ENCODE data around the gene WWOX. TPM values are rescaled to one million over a fixed set of nuclear protein-coding genes. Genes with fewer than 3 reads are reported as not detected.

WWOX gene
- total RNA-seq, 1 donor from 2014 or later: 19.2 TPM

DNA sequence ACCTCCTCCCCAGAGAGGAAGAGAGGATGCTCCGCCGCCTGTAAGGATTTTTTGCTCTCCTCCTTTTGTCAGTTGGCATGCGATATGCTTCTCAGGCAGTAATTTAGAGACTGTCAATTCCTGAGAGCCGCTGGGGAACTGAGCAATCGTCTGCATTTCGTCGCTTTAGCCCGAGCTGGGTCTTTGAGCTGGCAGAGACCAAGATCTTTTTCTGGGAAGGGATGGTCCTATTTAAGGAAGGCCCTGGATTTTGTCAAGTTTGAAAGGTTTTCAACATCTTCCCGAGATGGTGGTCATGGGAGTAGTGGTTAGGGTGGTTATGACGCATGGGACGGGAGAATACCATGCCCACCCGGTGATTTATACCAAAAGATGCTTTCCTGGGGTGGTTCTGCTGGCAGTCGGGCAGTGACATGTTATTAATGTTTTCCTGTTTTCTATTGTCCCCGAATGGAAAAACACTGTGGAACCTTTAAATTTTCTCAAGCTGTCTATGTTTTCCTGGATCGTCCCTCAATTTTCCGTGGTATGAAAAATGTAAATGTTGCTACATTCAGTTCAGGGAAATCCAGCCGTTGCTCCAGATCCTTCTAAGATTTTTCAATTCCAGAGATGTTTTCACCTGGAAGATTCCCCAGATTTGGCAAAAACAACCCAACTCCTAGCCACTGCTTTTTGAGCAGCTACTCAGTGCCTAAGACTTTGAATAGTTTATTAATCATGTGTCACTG is 914.6 kb downstream of the WWOX start:
- no peaks in the 10 kb centered on the region for H3K36me3 ChIP-seq
- no peaks in the 10 kb centered on the region for H3K9me3 ChIP-seq
- no peak overlapping the region for H3K4me3 ChIP-seq
- ATAC-seq: no peak
- H3K27ac ChIP-seq: no peak overlapping the region
- no peak for DNase-seq
- TF ChIP-seq, protein P1, sequence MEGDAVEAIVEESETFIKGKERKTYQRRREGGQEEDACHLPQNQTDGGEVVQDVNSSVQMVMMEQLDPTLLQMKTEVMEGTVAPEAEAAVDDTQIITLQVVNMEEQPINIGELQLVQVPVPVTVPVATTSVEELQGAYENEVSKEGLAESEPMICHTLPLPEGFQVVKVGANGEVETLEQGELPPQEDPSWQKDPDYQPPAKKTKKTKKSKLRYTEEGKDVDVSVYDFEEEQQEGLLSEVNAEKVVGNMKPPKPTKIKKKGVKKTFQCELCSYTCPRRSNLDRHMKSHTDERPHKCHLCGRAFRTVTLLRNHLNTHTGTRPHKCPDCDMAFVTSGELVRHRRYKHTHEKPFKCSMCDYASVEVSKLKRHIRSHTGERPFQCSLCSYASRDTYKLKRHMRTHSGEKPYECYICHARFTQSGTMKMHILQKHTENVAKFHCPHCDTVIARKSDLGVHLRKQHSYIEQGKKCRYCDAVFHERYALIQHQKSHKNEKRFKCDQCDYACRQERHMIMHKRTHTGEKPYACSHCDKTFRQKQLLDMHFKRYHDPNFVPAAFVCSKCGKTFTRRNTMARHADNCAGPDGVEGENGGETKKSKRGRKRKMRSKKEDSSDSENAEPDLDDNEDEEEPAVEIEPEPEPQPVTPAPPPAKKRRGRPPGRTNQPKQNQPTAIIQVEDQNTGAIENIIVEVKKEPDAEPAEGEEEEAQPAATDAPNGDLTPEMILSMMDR (IDR thresholded peaks at IDR 0.05): no peak
- H3K4me1 ChIP-seq: no peaks in the 10 kb centered on the region
- no peaks in the 10 kb centered on the region for H3K27me3 ChIP-seq (ENCODE audit: low read depth)
- intact Hi-C loops (cut with DNase I): no loop called here

- Histone ChIP-seq H3K9me3 (no peaks in the 10 kb centered on the region), H3K4me1 (no peaks in the 10 kb centered on the region), H3K36me3 (no peaks in the 10 kb centered on the region), H3K27ac (no peak overlapping the region), H3K4me3 (no peak overlapping the region), H3K27me3 (ENCODE audit: low read depth) (no peaks in the 10 kb centered on the region)
- TF ChIP-seq, protein P1 (IDR thresholded peaks at IDR 0.05): no peak
- no peak for DNase-seq
- no peak for ATAC-seq
- intact Hi-C loops (cut with DNase I): no loop called here
Measured at GRCh38 chr16:79018650-79019429, 919.4 kb downstream of the WWOX start.

- intact Hi-C loops (cut with DNase I): no loop called here
- DNase-seq (no peak), ATAC-seq (no peak)
- Histone ChIP-seq H3K27me3 (ENCODE audit: low read depth) (no peaks in the 10 kb centered on the region), H3K4me3 (no peak overlapping the region), H3K4me1 (no peaks in the 10 kb centered on the region), H3K9me3 (no peaks in the 10 kb centered on the region), H3K27ac (no peak overlapping the region), H3K36me3 (no peaks in the 10 kb centered on the region)
- TF ChIP-seq, protein P1 (IDR thresholded peaks at IDR 0.05): no peak
Measured at GRCh38 chr16:79019431-79019830, 920.0 kb downstream of the WWOX start.

GRCh38 chr16:79021991-79022630 is 922.7 kb downstream of the WWOX start:
- Histone ChIP-seq H3K9me3 (no peaks in the 10 kb centered on the region), H3K27me3 (ENCODE audit: low read depth) (no peaks in the 10 kb centered on the region), H3K36me3 (no peaks in the 10 kb centered on the region), H3K27ac (no peak overlapping the region), H3K4me1 (no peaks in the 10 kb centered on the region), H3K4me3 (no peak overlapping the region)
- TF ChIP-seq, protein P1 (IDR thresholded peaks at IDR 0.05): no peak
- ATAC-seq (no peak), DNase-seq (no peak)
- intact Hi-C loops (cut with DNase I): no loop called here

GRCh38 chr16:79026117-79026516 is 926.7 kb downstream of the WWOX start:
- Histone ChIP-seq H3K27me3 (ENCODE audit: low read depth) (no peaks in the 10 kb centered on the region), H3K4me1 (no peaks in the 10 kb centered on the region), H3K4me3 (no peak overlapping the region), H3K27ac (no peak overlapping the region), H3K36me3 (no peaks in the 10 kb centered on the region), H3K9me3 (no peaks in the 10 kb centered on the region)
- no peak for DNase-seq
- no peak for ATAC-seq
- TF ChIP-seq, protein P1 (IDR thresholded peaks at IDR 0.05): no peak
- intact Hi-C loops (cut with DNase I): no loop called here

Measured in lower lobe of right lung (tissue), 2 donors.